ENCODE results near the gene ILKAP. TPM values are rescaled to one million over a fixed set of nuclear protein-coding genes. Genes with fewer than 3 reads are reported as not detected.

Gene ILKAP
- total RNA-seq, 1 experiment from 2014 or later = 53.4 TPM

DNA sequence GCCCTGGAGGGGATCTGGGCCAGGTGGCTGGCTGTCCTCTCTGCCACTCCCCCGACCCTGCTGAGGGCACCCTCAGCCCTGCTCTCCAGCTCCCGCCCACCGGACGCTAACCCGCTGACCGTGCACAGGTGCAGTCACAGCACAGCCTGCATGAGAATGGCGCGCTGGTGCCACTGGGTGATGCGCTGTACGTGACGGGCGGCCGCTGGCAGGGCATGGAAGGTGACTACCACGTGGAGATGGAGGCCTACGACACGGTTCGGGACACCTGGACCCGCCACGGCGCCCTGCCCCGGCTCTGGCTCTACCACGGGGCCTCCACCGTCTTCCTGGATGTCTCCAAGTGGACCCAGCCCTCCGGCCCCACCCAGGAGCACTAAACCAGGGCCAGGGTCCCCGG lies 52.8 kb downstream of the ILKAP start:
- Histone ChIP-seq H3K9me3 (ENCODE audit: control insufficient read depth in 1 of 2, insufficient read depth in 1 of 2, low read depth in 1 of 2, low read length in 2 of 2) (no peaks in the 10 kb centered on the region), H3K79me2 (ENCODE audit: insufficient read depth, low read length) (no peaks in the 10 kb centered on the region), H3K36me3 (ENCODE audit: control insufficient read depth in 1 of 2, insufficient read depth in 2 of 2, low read length in 2 of 2) (no peaks in the 10 kb centered on the region), H3K4me2 (ENCODE audit: low read length) (no peak overlapping the region), H4K20me1 (ENCODE audit: insufficient read depth) (no peaks in the 10 kb centered on the region), H3K9ac (ENCODE audit: low read length) (no peak overlapping the region), H3K4me3 (replicated peaks in 1 of 2; ENCODE audit: low read depth in 1 of 2, low read length in 2 of 2) (no peak overlapping the region), H3K27ac (ENCODE audit: low read depth, low read length) (no peak overlapping the region), H3K27me3 (ENCODE audit: insufficient read depth, low read length) (no peaks in the 10 kb centered on the region), H2AFZ (ENCODE audit: low read depth, low read length, poor library complexity, severe bottlenecking) (no peak overlapping the region), H3K4me1 (ENCODE audit: control insufficient read depth in 1 of 2, insufficient read depth in 2 of 2, low read length in 2 of 2) (peaks cover 4 to 14% of the 10 kb centered on the region in 2 experiments; a peak in 3 of 4 replicates), H3K9me2 (ENCODE audit: insufficient read depth) (no peaks in the 10 kb centered on the region)
- BruUV-seq (replicated peaks) = no TSS peak
- CTCF ChIA-PET = no interaction called here
- RAD21 ChIA-PET (ENCODE audit: low non-redundant PET in 1 of 2, low total read pairs in 2 of 2, uncharacterized antibody in 2 of 2, unreplicated experiment in 2 of 2) = no interaction called here
- DNase-seq (ENCODE audit: low read depth, low spot score) (no peak), ATAC-seq (no peak)
- POLR2A ChIA-PET = no interaction called here
- intact Hi-C loops (cut with micrococcal nuclease) = no loop called here
- TF ChIP-seq SIN3A (IDR thresholded peaks at IDR 0.05; ENCODE audit: low read depth) = no peak
- TF ChIP-seq CBX3 (IDR thresholded peaks at IDR 0.05; ENCODE audit: low read depth) = no peak
- no peak for TF ChIP-seq SP1 (IDR thresholded peaks at IDR 0.05; ENCODE audit: low read depth)

- intact Hi-C loops (cut with micrococcal nuclease) = no loop called here
- DNase-seq (ENCODE audit: low read depth, low spot score) (no peak), ATAC-seq (no peak)
- H3K4me3 ChIP-seq (replicated peaks in 1 of 2; ENCODE audit: low read depth in 1 of 2, low read length in 2 of 2) = no peak overlapping the region
- H3K36me3 ChIP-seq (ENCODE audit: control insufficient read depth in 1 of 2, insufficient read depth in 2 of 2, low read length in 2 of 2) = no peaks in the 10 kb centered on the region
- ChIA-PET RAD21 (ENCODE audit: low non-redundant PET in 1 of 2, low total read pairs in 2 of 2, uncharacterized antibody in 2 of 2, unreplicated experiment in 2 of 2) (no interaction called here), POLR2A (no interaction called here), CTCF (no interaction called here)
- H3K9me3 ChIP-seq (ENCODE audit: control insufficient read depth in 1 of 2, insufficient read depth in 1 of 2, low read depth in 1 of 2, low read length in 2 of 2) = no peaks in the 10 kb centered on the region
- H4K20me1 ChIP-seq (ENCODE audit: insufficient read depth) = no peaks in the 10 kb centered on the region
- peaks cover 4 to 20% of the 10 kb centered on the region in 2 experiments; a peak in 3 of 4 replicates for H3K4me1 ChIP-seq (ENCODE audit: control insufficient read depth in 1 of 2, insufficient read depth in 2 of 2, low read length in 2 of 2)
- H3K9ac ChIP-seq (ENCODE audit: low read length) = no peak overlapping the region
- H3K79me2 ChIP-seq (ENCODE audit: insufficient read depth, low read length) = no peaks in the 10 kb centered on the region
- no peaks in the 10 kb centered on the region for H3K27me3 ChIP-seq (ENCODE audit: insufficient read depth, low read length)
- H3K27ac ChIP-seq (ENCODE audit: low read depth, low read length) = no peak overlapping the region
- BruUV-seq (replicated peaks) = no TSS peak
- H3K9me2 ChIP-seq (ENCODE audit: insufficient read depth) = no peaks in the 10 kb centered on the region
- H3K4me2 ChIP-seq (ENCODE audit: low read length) = no peak overlapping the region
- no peak overlapping the region for H2AFZ ChIP-seq (ENCODE audit: low read depth, low read length, poor library complexity, severe bottlenecking)
- TF ChIP-seq RAD21 (IDR thresholded peaks at IDR 0.05; ENCODE audit: low read depth) (no peak), EGR1 (IDR thresholded peaks at IDR 0.05; ENCODE audit: low read depth) (no peak), ZNF274 (IDR thresholded peaks at IDR 0.05; ENCODE audit: low read depth, low read length) (no peak), POLR2AphosphoS5 (IDR thresholded peaks at IDR 0.05; ENCODE audit: low read depth, low read length) (no peak), JUND (IDR thresholded peaks at IDR 0.05) (no peak), FOSL1 (IDR thresholded peaks at IDR 0.05; ENCODE audit: low read depth) (no peak), EZH2 (IDR thresholded peaks at IDR 0.05) (no peak), SIN3A (IDR thresholded peaks at IDR 0.05; ENCODE audit: low read depth) (no peak), EZH2phosphoT487 (IDR thresholded peaks at IDR 0.05; ENCODE audit: borderline replicate concordance) (no peak), TCF7L2 (IDR thresholded peaks at IDR 0.05; ENCODE audit: borderline replicate concordance, extremely low read depth, insufficient read depth, insufficient read length) (no peak), ZFX (IDR thresholded peaks at IDR 0.05) (no peak), CEBPB (IDR thresholded peaks at IDR 0.05; ENCODE audit: low read depth) (no peak), CTCF (IDR thresholded peaks at IDR 0.05 in 2 of 3, conservative IDR thresholded peaks at IDR 0.05 in 1 of 3; ENCODE audit: borderline replicate concordance in 1 of 3, insufficient read depth in 1 of 3, low read depth in 2 of 3, low read length in 2 of 3) (no peak)
- TF ChIP-seq, protein P1, sequence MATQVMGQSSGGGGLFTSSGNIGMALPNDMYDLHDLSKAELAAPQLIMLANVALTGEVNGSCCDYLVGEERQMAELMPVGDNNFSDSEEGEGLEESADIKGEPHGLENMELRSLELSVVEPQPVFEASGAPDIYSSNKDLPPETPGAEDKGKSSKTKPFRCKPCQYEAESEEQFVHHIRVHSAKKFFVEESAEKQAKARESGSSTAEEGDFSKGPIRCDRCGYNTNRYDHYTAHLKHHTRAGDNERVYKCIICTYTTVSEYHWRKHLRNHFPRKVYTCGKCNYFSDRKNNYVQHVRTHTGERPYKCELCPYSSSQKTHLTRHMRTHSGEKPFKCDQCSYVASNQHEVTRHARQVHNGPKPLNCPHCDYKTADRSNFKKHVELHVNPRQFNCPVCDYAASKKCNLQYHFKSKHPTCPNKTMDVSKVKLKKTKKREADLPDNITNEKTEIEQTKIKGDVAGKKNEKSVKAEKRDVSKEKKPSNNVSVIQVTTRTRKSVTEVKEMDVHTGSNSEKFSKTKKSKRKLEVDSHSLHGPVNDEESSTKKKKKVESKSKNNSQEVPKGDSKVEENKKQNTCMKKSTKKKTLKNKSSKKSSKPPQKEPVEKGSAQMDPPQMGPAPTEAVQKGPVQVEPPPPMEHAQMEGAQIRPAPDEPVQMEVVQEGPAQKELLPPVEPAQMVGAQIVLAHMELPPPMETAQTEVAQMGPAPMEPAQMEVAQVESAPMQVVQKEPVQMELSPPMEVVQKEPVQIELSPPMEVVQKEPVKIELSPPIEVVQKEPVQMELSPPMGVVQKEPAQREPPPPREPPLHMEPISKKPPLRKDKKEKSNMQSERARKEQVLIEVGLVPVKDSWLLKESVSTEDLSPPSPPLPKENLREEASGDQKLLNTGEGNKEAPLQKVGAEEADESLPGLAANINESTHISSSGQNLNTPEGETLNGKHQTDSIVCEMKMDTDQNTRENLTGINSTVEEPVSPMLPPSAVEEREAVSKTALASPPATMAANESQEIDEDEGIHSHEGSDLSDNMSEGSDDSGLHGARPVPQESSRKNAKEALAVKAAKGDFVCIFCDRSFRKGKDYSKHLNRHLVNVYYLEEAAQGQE (IDR thresholded peaks at IDR 0.05; ENCODE audit: low read depth) = no peak
- TF ChIP-seq, protein P2, sequence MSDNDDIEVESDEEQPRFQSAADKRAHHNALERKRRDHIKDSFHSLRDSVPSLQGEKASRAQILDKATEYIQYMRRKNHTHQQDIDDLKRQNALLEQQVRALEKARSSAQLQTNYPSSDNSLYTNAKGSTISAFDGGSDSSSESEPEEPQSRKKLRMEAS (IDR thresholded peaks at IDR 0.05) = no peak
Observed at GRCh38 chr2:238149841-238150572, 53.5 kb downstream of the ILKAP start.
